Measurements from ENCODE around the gene SDCBP2.

Gene SDCBP2

DNA sequence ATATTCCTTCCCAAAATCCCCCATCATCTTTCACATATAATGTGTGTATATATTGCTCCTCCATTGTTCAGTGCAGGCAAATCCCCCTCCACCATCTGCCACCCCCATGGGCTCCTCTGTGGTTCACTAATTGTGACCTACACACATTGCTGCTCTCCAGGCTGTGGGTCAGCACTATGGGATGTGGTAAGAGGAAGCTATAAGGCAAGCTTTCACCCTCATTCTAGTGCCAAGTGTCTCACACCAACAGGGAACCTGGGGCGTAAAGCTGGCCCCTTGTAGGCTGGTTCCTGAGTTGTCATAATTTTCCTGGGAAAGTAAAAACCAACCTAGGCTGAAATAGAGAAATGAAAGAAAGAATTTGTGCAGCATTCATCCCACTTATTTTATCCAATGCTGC, 47.1 kb upstream of the SDCBP2 start:
- DNase-seq, result no peak
- no peak overlapping the region for H3K4me3 ChIP-seq (ENCODE audit: low read depth, low read length)
- no peaks in the 10 kb centered on the region for H3K9me3 ChIP-seq (ENCODE audit: severe bottlenecking)
- TF ChIP-seq, protein P1, sequence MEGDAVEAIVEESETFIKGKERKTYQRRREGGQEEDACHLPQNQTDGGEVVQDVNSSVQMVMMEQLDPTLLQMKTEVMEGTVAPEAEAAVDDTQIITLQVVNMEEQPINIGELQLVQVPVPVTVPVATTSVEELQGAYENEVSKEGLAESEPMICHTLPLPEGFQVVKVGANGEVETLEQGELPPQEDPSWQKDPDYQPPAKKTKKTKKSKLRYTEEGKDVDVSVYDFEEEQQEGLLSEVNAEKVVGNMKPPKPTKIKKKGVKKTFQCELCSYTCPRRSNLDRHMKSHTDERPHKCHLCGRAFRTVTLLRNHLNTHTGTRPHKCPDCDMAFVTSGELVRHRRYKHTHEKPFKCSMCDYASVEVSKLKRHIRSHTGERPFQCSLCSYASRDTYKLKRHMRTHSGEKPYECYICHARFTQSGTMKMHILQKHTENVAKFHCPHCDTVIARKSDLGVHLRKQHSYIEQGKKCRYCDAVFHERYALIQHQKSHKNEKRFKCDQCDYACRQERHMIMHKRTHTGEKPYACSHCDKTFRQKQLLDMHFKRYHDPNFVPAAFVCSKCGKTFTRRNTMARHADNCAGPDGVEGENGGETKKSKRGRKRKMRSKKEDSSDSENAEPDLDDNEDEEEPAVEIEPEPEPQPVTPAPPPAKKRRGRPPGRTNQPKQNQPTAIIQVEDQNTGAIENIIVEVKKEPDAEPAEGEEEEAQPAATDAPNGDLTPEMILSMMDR (IDR thresholded peaks at IDR 0.05; ENCODE audit: low read depth, low read length), result no peak
- H3K27me3 ChIP-seq (ENCODE audit: insufficient read depth, low read depth, severe bottlenecking), result no peaks in the 10 kb centered on the region
- peaks cover 25% of the 10 kb centered on the region for H3K36me3 ChIP-seq
- no peak overlapping the region for H3K27ac ChIP-seq

DNA sequence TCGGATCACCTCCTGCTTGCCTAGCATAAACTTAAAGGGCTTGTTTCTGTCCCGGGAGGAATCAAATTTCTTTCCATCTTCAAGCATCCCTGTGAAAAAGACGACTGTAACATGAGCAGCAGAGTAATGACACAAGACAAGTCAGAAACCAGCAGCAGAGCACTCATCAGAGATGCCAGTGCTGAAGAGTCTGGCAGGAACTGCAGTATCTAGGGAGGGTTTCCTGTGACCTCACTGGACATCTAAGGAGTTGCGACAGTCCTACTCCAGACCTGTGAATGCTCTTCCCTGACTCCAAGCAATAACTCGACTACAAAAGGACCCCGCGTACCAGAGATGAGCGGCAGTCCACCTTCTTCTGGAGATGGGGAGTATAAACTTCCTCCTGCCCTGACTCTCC, 46.6 kb upstream of the SDCBP2 start:
- Histone ChIP-seq H3K27me3 (ENCODE audit: insufficient read depth, low read depth, severe bottlenecking) (no peaks in the 10 kb centered on the region), H3K27ac (no peak overlapping the region), H3K4me3 (ENCODE audit: low read depth, low read length) (no peak overlapping the region), H3K9me3 (ENCODE audit: severe bottlenecking) (no peaks in the 10 kb centered on the region), H3K36me3 (peaks cover 25% of the 10 kb centered on the region)
- TF ChIP-seq, protein P1 (IDR thresholded peaks at IDR 0.05; ENCODE audit: low read depth, low read length), result no peak
- DNase-seq, result no peak

DNA sequence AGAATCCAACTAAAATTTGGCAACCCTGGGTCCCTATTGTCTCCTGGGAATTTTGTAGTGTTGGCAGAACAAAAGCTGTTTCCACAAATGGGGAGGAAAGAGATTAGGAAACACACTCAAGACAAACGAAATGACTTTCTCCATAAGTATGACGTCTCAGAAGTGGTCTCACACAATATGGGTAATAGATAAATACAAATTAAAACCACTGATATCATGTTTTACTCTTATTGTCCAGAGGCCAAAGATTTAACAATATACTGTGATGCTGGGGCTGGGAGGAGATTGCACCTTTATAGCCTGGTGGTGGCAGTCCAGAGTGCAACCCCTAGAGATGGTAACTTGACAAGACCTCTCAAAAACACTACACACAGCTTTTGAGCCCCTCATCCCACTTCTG, 45.3 kb upstream of the SDCBP2 start:
- Histone ChIP-seq H3K27me3 (ENCODE audit: insufficient read depth, low read depth, severe bottlenecking) (no peaks in the 10 kb centered on the region), H3K36me3 (peaks cover 25% of the 10 kb centered on the region), H3K27ac (no peak overlapping the region), H3K4me3 (ENCODE audit: low read depth, low read length) (no peak overlapping the region), H3K9me3 (ENCODE audit: severe bottlenecking) (no peaks in the 10 kb centered on the region)
- no peak for DNase-seq
- TF ChIP-seq, protein P1 (IDR thresholded peaks at IDR 0.05; ENCODE audit: low read depth, low read length), result no peak

DNA sequence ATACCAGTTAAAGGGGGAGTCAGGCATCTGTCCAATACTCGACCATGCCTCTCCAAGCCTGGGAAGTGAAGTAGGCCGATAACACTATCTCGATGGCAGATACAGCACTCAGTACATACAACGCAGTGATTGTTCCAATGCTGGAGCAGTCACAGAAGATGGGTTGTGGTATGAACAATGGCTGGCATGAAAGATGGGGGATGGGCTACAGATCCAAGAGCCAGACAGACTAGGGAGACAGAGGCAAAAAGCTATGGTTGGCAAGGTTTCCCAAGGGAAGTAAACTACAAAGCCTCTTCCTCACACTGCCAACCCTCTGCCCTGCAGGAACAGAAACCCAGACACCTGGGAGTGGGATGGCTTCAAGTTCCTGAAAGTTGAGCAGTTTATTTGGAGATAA, 44.7 kb upstream of the SDCBP2 start:
- Histone ChIP-seq H3K27me3 (ENCODE audit: insufficient read depth, low read depth, severe bottlenecking) (no peaks in the 10 kb centered on the region), H3K36me3 (peaks cover 26% of the 10 kb centered on the region), H3K4me3 (ENCODE audit: low read depth, low read length) (no peak overlapping the region), H3K9me3 (ENCODE audit: severe bottlenecking) (no peaks in the 10 kb centered on the region), H3K27ac (no peak overlapping the region)
- TF ChIP-seq, protein P1 (IDR thresholded peaks at IDR 0.05; ENCODE audit: low read depth, low read length), result no peak
- DNase-seq, result no peak

DNA sequence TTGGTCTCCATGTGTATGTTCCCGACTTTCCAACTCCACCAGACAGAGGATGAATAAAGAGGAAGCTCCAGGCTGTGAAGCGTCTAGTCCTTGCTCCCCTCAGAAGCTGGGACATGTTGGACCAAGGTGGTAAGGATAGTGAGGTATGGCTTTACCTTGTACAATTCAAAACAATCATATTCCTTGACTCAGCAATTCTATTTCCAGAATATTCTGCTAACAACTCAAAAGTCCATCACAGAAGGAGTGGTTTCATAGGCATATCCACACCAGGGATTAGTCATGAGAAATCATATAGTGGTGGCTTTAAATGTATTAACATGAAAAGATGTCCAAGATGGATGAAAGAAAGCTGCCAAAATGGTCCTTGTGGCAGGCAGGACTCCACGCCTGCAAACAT, 44.1 kb upstream of the SDCBP2 start:
- peaks cover 31% of the 10 kb centered on the region for H3K36me3 ChIP-seq
- no peaks in the 10 kb centered on the region for H3K27me3 ChIP-seq (ENCODE audit: insufficient read depth, low read depth, severe bottlenecking)
- no peak overlapping the region for H3K27ac ChIP-seq
- TF ChIP-seq, protein P1 (IDR thresholded peaks at IDR 0.05; ENCODE audit: low read depth, low read length), result no peak
- DNase-seq, result no peak
- H3K4me3 ChIP-seq (ENCODE audit: low read depth, low read length), result no peak overlapping the region
- H3K9me3 ChIP-seq (ENCODE audit: severe bottlenecking), result no peaks in the 10 kb centered on the region

DNA sequence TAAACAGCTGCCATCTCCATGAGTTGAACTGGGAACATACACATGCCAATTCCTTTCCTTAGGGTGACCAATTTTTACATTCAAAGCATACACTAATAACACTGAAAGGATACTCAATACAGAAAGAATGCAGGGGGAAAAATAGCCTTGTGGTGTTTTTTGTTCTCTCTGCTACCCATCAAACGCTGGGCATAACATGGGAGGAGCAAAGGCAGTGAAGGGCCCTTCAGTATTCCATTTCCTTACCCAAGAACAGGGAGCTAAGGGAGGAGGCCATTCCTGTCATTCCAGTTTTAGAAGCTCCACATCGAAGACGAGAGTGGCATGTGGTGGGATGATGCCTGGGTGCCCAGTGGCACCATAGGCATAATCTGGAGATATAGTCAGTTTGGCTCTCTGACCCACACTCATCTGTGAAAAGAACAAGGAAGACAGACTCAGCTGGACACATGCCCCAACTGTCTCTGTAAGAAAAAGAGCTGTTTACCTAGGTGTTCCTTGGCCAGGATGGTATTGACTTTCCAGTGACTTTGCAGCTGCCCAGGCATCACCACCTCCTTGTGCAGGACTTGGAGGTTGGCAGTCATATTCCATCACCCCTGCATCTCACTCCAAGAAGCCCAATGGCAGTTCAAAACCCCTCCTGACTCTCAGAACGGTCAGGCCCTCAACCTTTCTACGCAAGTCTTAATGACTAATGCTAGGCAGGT, 43.0 kb upstream of the SDCBP2 start:
- peaks cover 40% of the 10 kb centered on the region for H3K36me3 ChIP-seq
- no peaks in the 10 kb centered on the region for H3K9me3 ChIP-seq (ENCODE audit: severe bottlenecking)
- H3K27ac ChIP-seq, result no peak overlapping the region
- no peaks in the 10 kb centered on the region for H3K27me3 ChIP-seq (ENCODE audit: insufficient read depth, low read depth, severe bottlenecking)
- H3K4me3 ChIP-seq (ENCODE audit: low read depth, low read length), result no peak overlapping the region
- TF ChIP-seq, protein P1 (IDR thresholded peaks at IDR 0.05; ENCODE audit: low read depth, low read length), result no peak
- no peak for DNase-seq
